Aorta (tissue), 5 donors: ENCODE measurements around the gene IL1RAPL2. TPM values are rescaled to one million over a fixed set of nuclear protein-coding genes. Genes with fewer than 3 reads are reported as not detected.
A peak's percentile ranks its signal among the peaks of the same experiment; 100 is the strongest.

ENCODE experiments used
- ATAC-seq: fragments of 200-7000 bp; cut with Tn5 transposase; one replicate; pipeline ENCODE4 v1.9.1; 2022; ENCODE audit warnings: moderate library complexity; ENCODE audit not compliant: low FRiP score
- DNase-seq, 2 donors: peaks; one replicate each; pipeline ENCODE4 v3.0.0-alpha.2; 2020
- H3K27ac ChIP-seq, 2 donors: one replicate each; pipeline ENCODE4 v1.5.1; 2013; ENCODE audit warnings: low read length in 2 of 2, mild to moderate bottlenecking in 2 of 2, moderate library complexity in 2 of 2, control low read depth in 1 of 2, inconsistent platforms in 1 of 2, low read depth in 1 of 2
- H3K27me3 ChIP-seq, 2 donors: one replicate each; pipeline ENCODE4 v1.6.1; 2013; ENCODE audit warnings: control low read depth in 1 of 2, low read length in 1 of 2, mild to moderate bottlenecking in 1 of 2, moderate library complexity in 1 of 2; ENCODE audit not compliant: insufficient read depth in 2 of 2, control insufficient read depth in 1 of 2
- H3K36me3 ChIP-seq, 2 donors: one replicate each; pipeline ENCODE4 v1.6.1; 2013; ENCODE audit warnings: control low read depth in 1 of 2, low read length in 1 of 2, mild to moderate bottlenecking in 1 of 2; ENCODE audit not compliant: insufficient read depth in 2 of 2, control insufficient read depth in 1 of 2
- H3K4me1 ChIP-seq, 2 donors: one replicate each; pipeline ENCODE4 v1.6.1; 2013; ENCODE audit warnings: low read length in 2 of 2, control low read depth in 1 of 2, mild to moderate bottlenecking in 1 of 2, moderate library complexity in 1 of 2; ENCODE audit not compliant: insufficient read depth in 2 of 2, control insufficient read depth in 1 of 2
- H3K4me3 ChIP-seq, 2 donors: one replicate each; pipeline ENCODE4 v1.5.1; 2013; ENCODE audit warnings: low read length in 2 of 2, control low read depth in 1 of 2, mild to moderate bottlenecking in 1 of 2
- H3K9me3 ChIP-seq: one replicate; pipeline ENCODE4 v1.6.1; 2013; ENCODE audit warnings: mild to moderate bottlenecking, low read length; ENCODE audit not compliant: control insufficient read depth
- WGBS, 2 donors: extraction: QIAGEN DNeasy Blood & Tissue Kit; methylation state at CpG; one replicate each; pipeline ENCODE4 v1.1.7; 2013; 5-methylcytosine and 5-hydroxymethylcytosine counted together
- intact Hi-C, 2 donors: fragments of 100-400 bp; cut with DNase I; formaldehyde crosslinking; loops; one replicate each; pipeline versions ENCODE4 v1.14.2 to v1.15.0; 2022
- polyA plus RNA-seq, 2 donors: library from polyadenylated mRNA; stranded (reverse); fragments of 200-250 nt; gene quantifications; one replicate each; pipeline ENCODE4 v1.2.3, GENCODE V29; 2013
- total RNA-seq, 2 donors: library from RNA; stranded (reverse); fragmentation: NEBNext Ultra II Directional; extraction: Animal tissue kit (Norgen Biotek cat#: 25700); gene quantifications; one replicate each; pipeline ENCODE4 v1.2.1, GENCODE V29; 2021
- donor health status: healthy with polysubstance abuse.
- donor health status: Bipolar disorder and iron deficiency.
- donor health status: DM: no; HTN: no; CAD: no.
- donor health status: DM: no; HTN: no; CAD: no.
- donor health status: DM: yes; HTN: yes; CAD: no.

The IL1RAPL2 gene
- total and polyA plus RNA-seq, 4 donors = not detected

- Histone ChIP-seq H3K4me1 (no peaks in the 10 kb centered on the region), H3K27me3 (no peaks in the 10 kb centered on the region), H3K4me3 (no peak overlapping the region), H3K27ac (no peak overlapping the region), H3K9me3 (no peaks in the 10 kb centered on the region), H3K36me3 (no peaks in the 10 kb centered on the region)
- no peak for ATAC-seq
- DNase-seq = no peak
- WGBS, 2 donors = 3 to 33% methylated on average over 14 of the region's 14 CpGs
- intact Hi-C loops = no loop called here
These were observed 1.5 kb downstream of the IL1RAPL2 start for GRCh38 chrX:104567506-104567905.

- Histone ChIP-seq H3K4me3 (no peak overlapping the region), H3K9me3 (no peaks in the 10 kb centered on the region), H3K36me3 (no peaks in the 10 kb centered on the region), H3K27ac (no peak overlapping the region), H3K27me3 (no peaks in the 10 kb centered on the region), H3K4me1 (no peaks in the 10 kb centered on the region)
- ATAC-seq (no peak), DNase-seq (no peak)
- WGBS, 2 donors = 15 to 38% methylated on average over 23 of the region's 23 CpGs
- intact Hi-C loops = no loop called here
These were observed 2.4 kb downstream of the IL1RAPL2 start for GRCh38 chrX:104568304-104568915.

- H3K27me3 ChIP-seq = no peaks in the 10 kb centered on the region
- intact Hi-C loops = no loop called here
- 66 to 82% methylated on average over 2 of the region's 2 CpGs for WGBS, 2 donors
- no peak for DNase-seq
- ATAC-seq = no peak
- no peak overlapping the region for H3K27ac ChIP-seq
- no peak overlapping the region for H3K4me3 ChIP-seq
- H3K36me3 ChIP-seq = no peaks in the 10 kb centered on the region
- no peaks in the 10 kb centered on the region for H3K4me1 ChIP-seq
- no peaks in the 10 kb centered on the region for H3K9me3 ChIP-seq
These were observed 52.3 kb downstream of the IL1RAPL2 start for GRCh38 chrX:104618106-104618895.

DNA sequence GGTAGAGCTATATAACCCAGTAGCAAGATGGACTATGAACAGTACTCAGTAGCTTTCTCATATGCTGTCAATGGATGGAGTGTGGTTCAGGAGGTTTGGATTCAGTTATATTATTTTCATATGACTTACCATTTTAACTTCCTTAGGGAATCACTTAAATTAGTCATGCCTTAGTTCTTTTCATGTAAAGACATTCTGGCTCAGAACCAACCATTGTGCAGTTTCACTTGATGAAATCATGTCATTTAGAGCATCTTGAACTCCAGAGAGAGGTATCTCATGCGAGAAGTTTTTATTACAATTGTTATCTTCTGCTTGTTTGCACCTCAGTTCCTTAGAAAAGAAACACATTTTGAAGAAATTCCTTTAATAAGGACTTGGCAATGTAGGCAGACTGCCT lies 55.8 kb downstream of the IL1RAPL2 start:
- Histone ChIP-seq H3K27ac (no peak overlapping the region), H3K4me1 (no peaks in the 10 kb centered on the region), H3K36me3 (no peaks in the 10 kb centered on the region), H3K27me3 (no peaks in the 10 kb centered on the region), H3K9me3 (no peaks in the 10 kb centered on the region), H3K4me3 (no peak overlapping the region)
- intact Hi-C loops = no loop called here
- DNase-seq = no peak
- ATAC-seq = no peak
- 67 to 79% methylated on average over 1 of the region's 1 CpG for WGBS, 2 donors

DNA sequence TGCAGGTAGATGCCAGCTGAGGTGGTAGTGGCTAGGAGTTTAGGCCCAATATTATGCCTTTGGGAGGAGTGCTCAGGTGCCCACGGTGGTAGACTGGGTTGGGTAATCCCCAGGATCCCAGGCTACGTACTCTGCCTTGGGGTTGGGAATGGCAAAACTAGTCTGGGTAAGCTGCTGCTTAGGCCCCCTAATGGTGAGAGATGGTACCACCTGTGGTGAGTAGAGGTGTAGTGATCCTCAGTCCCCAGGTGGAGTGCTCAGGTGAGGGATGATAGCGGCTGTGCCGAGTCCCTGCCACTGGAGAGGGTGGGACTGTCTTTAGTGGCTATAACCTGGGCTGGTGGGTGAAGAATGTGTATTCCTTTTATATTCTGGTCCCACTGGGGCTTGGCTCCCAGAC lies 75.2 kb downstream of the IL1RAPL2 start:
- Histone ChIP-seq H3K27me3 (no peaks in the 10 kb centered on the region), H3K4me1 (no peaks in the 10 kb centered on the region), H3K4me3 (no peak overlapping the region), H3K9me3 (peaks cover 5% of the 10 kb centered on the region), H3K27ac (no peak overlapping the region), H3K36me3 (no peaks in the 10 kb centered on the region)
- 87 to 94% methylated on average over 4 of the region's 4 CpGs for WGBS, 2 donors
- intact Hi-C loops = no loop called here
- ATAC-seq = no peak
- no peak for DNase-seq

DNA sequence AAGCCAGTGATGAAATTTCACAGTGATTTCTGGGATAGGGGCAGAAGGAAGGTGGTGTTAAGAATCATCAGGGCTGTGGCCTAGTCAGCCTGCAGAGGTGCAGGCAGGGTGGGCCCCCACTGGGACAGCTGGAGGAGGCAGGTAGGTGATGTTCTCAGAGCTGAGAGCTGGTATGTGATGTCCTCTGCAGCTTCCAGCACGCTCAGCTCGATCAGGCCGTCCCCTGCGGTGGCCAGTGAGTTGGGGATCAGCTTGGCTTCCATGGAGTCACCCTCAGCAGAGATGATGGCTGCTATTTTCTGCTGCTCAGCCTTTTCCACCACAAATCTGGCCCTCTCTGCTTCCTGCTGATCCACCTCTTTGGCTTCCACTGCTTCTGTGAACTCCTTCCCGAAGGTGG lies 81.1 kb downstream of the IL1RAPL2 start:
- DNase-seq (no peak), ATAC-seq (no peak)
- intact Hi-C loops = no loop called here
- H3K36me3 ChIP-seq = no peaks in the 10 kb centered on the region
- 78 to 93% methylated on average over 5 of the region's 5 CpGs for WGBS, 2 donors
- no peak overlapping the region for H3K27ac ChIP-seq
- H3K4me1 ChIP-seq = no peaks in the 10 kb centered on the region
- no peaks in the 10 kb centered on the region for H3K9me3 ChIP-seq
- no peaks in the 10 kb centered on the region for H3K27me3 ChIP-seq
- H3K4me3 ChIP-seq = no peak overlapping the region

DNA sequence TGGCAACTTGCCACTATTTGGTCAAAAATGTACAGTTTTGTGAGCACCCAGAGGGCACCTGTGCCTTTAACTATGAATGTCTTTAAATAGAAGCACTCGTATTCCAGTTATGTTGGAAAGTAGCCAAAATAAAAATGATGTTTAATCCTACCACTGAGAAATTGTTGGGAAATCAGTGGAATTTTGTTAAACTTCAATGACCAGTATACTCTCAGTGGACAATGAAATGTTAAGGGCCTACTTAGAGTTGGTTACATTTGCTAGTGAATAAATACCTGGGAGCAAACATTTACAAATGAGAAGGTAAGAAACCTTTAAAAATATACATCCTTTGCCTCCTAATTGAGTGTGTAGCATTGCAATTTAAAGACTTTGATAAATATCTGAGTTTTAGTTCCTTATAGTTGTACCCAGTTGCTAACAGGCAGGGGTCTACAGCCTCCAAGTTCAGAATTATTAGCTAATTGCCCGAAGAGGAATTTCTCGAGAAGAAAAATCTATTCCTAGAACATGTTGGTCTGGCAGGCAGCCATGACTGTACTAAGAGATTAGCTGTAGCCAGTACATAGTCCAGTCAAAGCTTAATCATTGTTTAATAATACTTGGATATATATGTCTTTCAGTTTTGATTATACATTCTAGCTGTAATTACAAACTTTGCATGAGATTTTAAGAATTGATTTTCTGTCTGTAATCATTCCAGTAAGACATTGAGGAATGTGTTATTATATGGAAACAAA lies 93.2 kb downstream of the IL1RAPL2 start:
- ATAC-seq (no peak), DNase-seq (peak in 1 of 2 donors; percentile 43)
- intact Hi-C loops = no loop called here
- Histone ChIP-seq H3K4me3 (no peak overlapping the region), H3K27me3 (no peaks in the 10 kb centered on the region), H3K27ac (no peak overlapping the region), H3K36me3 (no peaks in the 10 kb centered on the region), H3K4me1 (no peaks in the 10 kb centered on the region), H3K9me3 (no peaks in the 10 kb centered on the region)
- WGBS, 2 donors = 0 to 9% methylated on average over 3 of the region's 3 CpGs

- H3K36me3 ChIP-seq = no peaks in the 10 kb centered on the region
- no peaks in the 10 kb centered on the region for H3K4me1 ChIP-seq
- no peak for DNase-seq
- no peaks in the 10 kb centered on the region for H3K27me3 ChIP-seq
- H3K9me3 ChIP-seq = no peaks in the 10 kb centered on the region
- WGBS, 2 donors = 76 to 78% methylated on average over 3 of the region's 3 CpGs
- no peak overlapping the region for H3K4me3 ChIP-seq
- intact Hi-C loops = no loop called here
- no peak overlapping the region for H3K27ac ChIP-seq
- ATAC-seq = no peak
These were observed 94.1 kb downstream of the IL1RAPL2 start for GRCh38 chrX:104660092-104660491.
